Calu3 (cell line): Measurements from ENCODE around the gene ZNF750. TPM values are rescaled to one million over a fixed set of nuclear protein-coding genes. Genes with fewer than 3 reads are reported as not detected.
A peak's percentile ranks its signal among the peaks of the same experiment; 100 is the strongest.

Source experiments
- BruUV-seq: library from RNA; stranded (reverse); fragments of 400-500 nt; replicated peaks from 2 replicates; lab custom pipeline; 2021; lab: Mats Ljungman, UMichigan
- CTCF ChIA-PET: fragments of 300-600 bp; sonication (Branson Sonifier 250); formaldehyde crosslinking; loops from one replicate; lab custom pipeline; 2022; ENCODE audit warnings: antibody characterized with exemption; lab: Charles Lee
- DNase-seq: peaks from one replicate; pipeline ENCODE4 v3.0.0; 2022
- H3K27ac Mint-ChIP-seq: one replicate; pipeline ENCODE4 v1.8.0; 2022; ENCODE audit warnings: mixed read lengths; ENCODE audit not compliant: unreplicated experiment
- H3K27me3 Mint-ChIP-seq: one replicate; pipeline ENCODE4 v1.8.0; 2022; ENCODE audit warnings: mixed read lengths; ENCODE audit not compliant: unreplicated experiment
- H3K36me3 Mint-ChIP-seq: one replicate; pipeline ENCODE4 v1.8.0; 2022; ENCODE audit warnings: mild to moderate bottlenecking, moderate library complexity, mixed read lengths; ENCODE audit not compliant: insufficient read depth, unreplicated experiment
- H3K4me1 Mint-ChIP-seq: one replicate; pipeline ENCODE4 v1.8.0; 2022; ENCODE audit warnings: mild to moderate bottlenecking, low read depth, mixed read lengths; ENCODE audit not compliant: unreplicated experiment
- H3K4me3 Mint-ChIP-seq: one replicate; pipeline ENCODE4 v1.8.0; 2022; ENCODE audit warnings: mild to moderate bottlenecking, low read depth, moderate library complexity, mixed read lengths; ENCODE audit not compliant: unreplicated experiment
- H3K9me3 Mint-ChIP-seq: one replicate; pipeline ENCODE4 v1.8.0; 2022; ENCODE audit warnings: low read depth, mixed read lengths; ENCODE audit not compliant: unreplicated experiment
- CTCF ChIP-seq: fragments of 200-600 bp; IDR thresholded peaks from one replicate; pipeline ENCODE4 v1.8.0; 2022; ENCODE audit warnings: antibody characterized with exemption; ENCODE audit not compliant: unreplicated experiment
- intact Hi-C: fragments of 100-400 bp; cut with micrococcal nuclease; formaldehyde crosslinking; loops from one replicate; pipeline ENCODE4 v1.10.0; 2022; ENCODE audit not compliant: unreplicated experiment
- total RNA-seq: library from RNA; stranded (reverse); gene quantifications from 2 replicates; pipeline ENCODE4 v1.2.3, GENCODE V29; 2022

ZNF750 gene
- total RNA-seq, 1 experiment from 2014 or later: not detected

GRCh38 chr17:82878527-82878926, 38.7 kb upstream of the ZNF750 start:
- TF ChIP-seq CTCF: no peak
- intact Hi-C loops: no loop called here
- DNase-seq: no peak

GRCh38 chr17:82876602-82877379, 37.0 kb upstream of the ZNF750 start:
- BruUV-seq: no TSS peak
- Mint-ChIP-seq H3K27ac (no peak overlapping the region), H3K4me1 (peaks cover 14% of the 10 kb centered on the region), H3K27me3 (no peaks in the 10 kb centered on the region), H3K36me3 (peaks cover 11% of the 10 kb centered on the region), H3K4me3 (no peak overlapping the region), H3K9me3 (no peaks in the 10 kb centered on the region)
- TF ChIP-seq CTCF: no peak
- intact Hi-C loops: no loop called here
- CTCF ChIA-PET: interaction anchor here (1.6 kb wide), 1 partner anchor 13 kb away, joined by 5 read pairs; no protein-coding TSS in a partner anchor
- peak; percentile 32 for DNase-seq

More at GRCh38 chr17:82878527-82878926, 38.7 kb upstream of the ZNF750 start:
- H3K4me3 Mint-ChIP-seq: no peak overlapping the region
- peaks cover 23% of the 10 kb centered on the region for H3K4me1 Mint-ChIP-seq
- no peak overlapping the region for H3K27ac Mint-ChIP-seq
- no peaks in the 10 kb centered on the region for H3K9me3 Mint-ChIP-seq
- H3K36me3 Mint-ChIP-seq: peaks cover 8% of the 10 kb centered on the region
- BruUV-seq: no TSS peak
- CTCF ChIA-PET: no interaction called here
- no peaks in the 10 kb centered on the region for H3K27me3 Mint-ChIP-seq

- intact Hi-C loops: no loop called here
- Mint-ChIP-seq H3K36me3 (peaks cover 11% of the 10 kb centered on the region), H3K27me3 (no peaks in the 10 kb centered on the region), H3K27ac (no peak overlapping the region), H3K4me1 (peaks cover 12% of the 10 kb centered on the region), H3K9me3 (no peaks in the 10 kb centered on the region), H3K4me3 (no peak overlapping the region)
- DNase-seq: no peak
- no TSS peak for BruUV-seq
- CTCF ChIA-PET: interaction anchor here (1.6 kb wide), 1 partner anchor 13 kb away, joined by 5 read pairs; no protein-coding TSS in a partner anchor
- TF ChIP-seq CTCF: no peak
Observed at GRCh38 chr17:82876149-82876548, 36.3 kb upstream of the ZNF750 start.

- intact Hi-C loops: no loop called here
- no peak for DNase-seq
Observed at GRCh38 chr17:82875407-82875856, 35.6 kb upstream of the ZNF750 start.

More at GRCh38 chr17:82875407-82875856, 35.6 kb upstream of the ZNF750 start:
- no peak overlapping the region for H3K4me3 Mint-ChIP-seq
- peaks cover 14% of the 10 kb centered on the region for H3K36me3 Mint-ChIP-seq
- no peak overlapping the region for H3K27ac Mint-ChIP-seq
- BruUV-seq: no TSS peak
- TF ChIP-seq CTCF: no peak
- peaks cover 12% of the 10 kb centered on the region for H3K4me1 Mint-ChIP-seq
- no peaks in the 10 kb centered on the region for H3K9me3 Mint-ChIP-seq
- no peaks in the 10 kb centered on the region for H3K27me3 Mint-ChIP-seq
- CTCF ChIA-PET: interaction anchor here (0.7 to 1.6 kb wide), 2 partner anchors 10 to 14 kb away, joined by 3 to 5 read pairs; no protein-coding TSS in a partner anchor
